ENCODE data around the gene DNASE1L2.
"Not testable (repeated sequence)": the region's sequence is repeated elsewhere in the genome, so short reads cannot be mapped to it uniquely, and the experiment has no call there.

The DNASE1L2 gene

GRCh38 chr16:2196981-2197511 is 39.2 kb upstream of the DNASE1L2 start:
- TF ChIP-seq CTCF (IDR thresholded peaks at IDR 0.05; ENCODE audit: low read depth, low read length) = no peak
- no peak for DNase-seq (ENCODE audit: low read depth, low spot score)
- H3K4me3 ChIP-seq (ENCODE audit: low read depth, low read length) = no peak overlapping the region
- in situ Hi-C loops (cut with HindIII; ENCODE audit: low sequenced_read_pairs) = no loop called here

GRCh38 chr16:2197765-2198164 is 38.5 kb upstream of the DNASE1L2 start:
- H3K4me3 ChIP-seq (ENCODE audit: low read depth, low read length) = no peak overlapping the region
- DNase-seq (ENCODE audit: low read depth, low spot score) = no peak
- in situ Hi-C loops (cut with HindIII; ENCODE audit: low sequenced_read_pairs) = no loop called here
- TF ChIP-seq CTCF (IDR thresholded peaks at IDR 0.05; ENCODE audit: low read depth, low read length) = no peak

GRCh38 chr16:2198283-2198682 is 38.0 kb upstream of the DNASE1L2 start:
- H3K4me3 ChIP-seq (ENCODE audit: low read depth, low read length) = no peak overlapping the region
- no peak for DNase-seq (ENCODE audit: low read depth, low spot score)
- in situ Hi-C loops (cut with HindIII; ENCODE audit: low sequenced_read_pairs) = no loop called here
- TF ChIP-seq CTCF (IDR thresholded peaks at IDR 0.05; ENCODE audit: low read depth, low read length) = no peak

- DNase-seq (ENCODE audit: low read depth, low spot score) = no peak
- in situ Hi-C loops (cut with HindIII; ENCODE audit: low sequenced_read_pairs) = no loop called here
- no peak overlapping the region for H3K4me3 ChIP-seq (ENCODE audit: low read depth, low read length)
- no peak for TF ChIP-seq CTCF (IDR thresholded peaks at IDR 0.05; ENCODE audit: low read depth, low read length)
Measured at GRCh38 chr16:2199095-2199494, 37.1 kb upstream of the DNASE1L2 start.

GRCh38 chr16:2199621-2200139 is 36.6 kb upstream of the DNASE1L2 start:
- H3K4me3 ChIP-seq (ENCODE audit: low read depth, low read length) = no peak overlapping the region
- DNase-seq (ENCODE audit: low read depth, low spot score) = no peak
- in situ Hi-C loops (cut with HindIII; ENCODE audit: low sequenced_read_pairs) = no loop called here
- no peak for TF ChIP-seq CTCF (IDR thresholded peaks at IDR 0.05; ENCODE audit: low read depth, low read length)

GRCh38 chr16:2200313-2200712 is 35.9 kb upstream of the DNASE1L2 start:
- in situ Hi-C loops (cut with HindIII; ENCODE audit: low sequenced_read_pairs) = no loop called here
- no peak overlapping the region for H3K4me3 ChIP-seq (ENCODE audit: low read depth, low read length)
- TF ChIP-seq CTCF (IDR thresholded peaks at IDR 0.05; ENCODE audit: low read depth, low read length) = no peak
- DNase-seq (ENCODE audit: low read depth, low spot score) = no peak

- H3K4me3 ChIP-seq (ENCODE audit: low read depth, low read length); DNase-seq (ENCODE audit: low read depth, low spot score); in situ Hi-C loops (cut with HindIII; ENCODE audit: low sequenced_read_pairs): not testable (repeated sequence)
Measured at GRCh38 chr16:2203119-2203688, 33.0 kb upstream of the DNASE1L2 start.
